Measurements from ENCODE around the gene ERMP1.
A peak's percentile ranks its signal among the peaks of the same experiment; 100 is the strongest.

Gene ERMP1

GRCh38 chr9:5854063-5854790 lies 21.3 kb upstream of the ERMP1 start:
- DNase-seq: no peak

- DNase-seq: no peak
Measured at GRCh38 chr9:5853617-5854016, 20.7 kb upstream of the ERMP1 start.

GRCh38 chr9:5852987-5853386 lies 20.1 kb upstream of the ERMP1 start:
- DNase-seq: no peak

DNA sequence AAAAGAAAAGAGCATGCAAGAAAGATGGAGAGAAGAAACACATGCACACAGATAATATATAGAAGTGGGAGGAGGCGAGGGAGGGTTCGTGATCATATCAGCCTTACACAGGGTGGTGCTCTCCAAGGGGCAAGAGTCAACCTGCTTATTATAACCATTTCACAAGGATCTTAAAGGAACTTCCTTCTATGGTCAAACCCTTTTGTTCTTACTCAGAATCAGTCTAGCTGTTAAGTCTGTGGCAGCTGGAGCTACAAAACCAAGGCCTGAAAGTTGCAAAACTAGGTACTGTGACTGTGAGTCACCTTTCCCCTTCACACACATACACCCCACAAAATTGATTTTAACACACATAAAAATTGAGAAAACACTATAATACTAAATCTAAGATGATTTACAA lies 18.5 kb upstream of the ERMP1 start:
- DNase-seq: no peak

DNA sequence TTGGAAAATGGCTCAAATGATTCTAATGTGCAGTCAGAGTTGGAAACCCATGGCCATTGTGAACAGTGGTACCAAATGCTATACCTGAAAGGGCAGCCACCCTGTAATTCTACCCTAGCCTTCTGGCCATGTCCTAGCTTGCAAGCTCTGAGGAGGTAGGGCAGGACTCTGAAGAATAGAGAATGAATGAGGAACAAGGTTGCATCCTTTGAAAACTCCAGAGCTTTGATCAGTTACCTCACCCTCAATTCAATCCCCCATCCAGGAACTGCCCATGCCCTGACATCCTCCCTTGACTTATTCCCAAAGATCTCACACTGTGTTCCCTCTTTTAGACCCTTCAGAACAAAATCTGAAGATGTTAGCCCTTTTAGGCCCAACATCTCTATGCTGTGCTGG lies 17.8 kb upstream of the ERMP1 start:
- no peak for DNase-seq

DNA sequence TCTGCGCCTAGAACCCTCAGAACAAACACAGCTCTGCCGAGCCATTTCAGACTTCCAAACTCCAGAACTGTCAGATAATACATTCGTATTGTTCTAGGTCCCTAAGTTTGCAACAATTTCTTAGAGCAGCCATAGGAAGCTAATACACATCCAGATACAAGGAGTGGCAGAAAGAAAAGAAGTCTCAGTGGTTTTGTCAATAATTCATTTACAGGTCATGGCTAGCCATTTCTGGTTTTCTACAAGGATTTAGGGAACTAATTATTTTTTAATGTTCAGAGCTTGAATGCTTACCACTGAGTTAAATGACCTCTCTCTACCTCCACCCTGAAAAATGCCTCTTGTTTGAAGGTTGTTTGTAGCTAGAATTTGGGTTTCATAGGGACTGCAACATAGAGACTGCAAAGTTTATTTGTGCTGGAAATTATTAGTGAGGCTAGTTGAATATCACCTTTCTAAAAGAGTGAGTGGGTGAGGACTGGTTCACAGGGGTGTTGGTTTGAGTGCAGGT lies 15.5 kb upstream of the ERMP1 start:
- no peak for DNase-seq

DNA sequence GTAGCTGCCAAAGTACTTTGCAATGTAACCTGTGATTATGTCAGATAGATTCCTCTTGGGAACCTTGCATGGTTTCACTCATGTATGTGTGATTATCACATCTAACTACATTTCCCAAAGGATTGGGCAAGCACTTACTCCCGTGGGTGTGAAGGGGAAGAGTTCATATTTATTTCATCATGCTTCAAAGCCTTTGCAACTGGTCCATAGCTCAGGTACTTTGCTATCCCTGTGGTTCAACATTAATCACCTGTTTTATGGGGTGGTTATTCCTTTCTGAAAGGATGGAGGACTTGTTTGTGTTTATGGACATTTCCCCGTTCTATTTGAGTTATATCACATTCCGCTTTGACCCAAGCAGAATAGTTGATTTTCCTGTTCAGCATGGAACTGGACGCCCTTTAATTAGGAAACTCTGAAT lies 13.6 kb upstream of the ERMP1 start:
- DNase-seq: peak; percentile 7

- DNase-seq: no peak
Measured at GRCh38 chr9:5846096-5846495, 13.2 kb upstream of the ERMP1 start.

GRCh38 chr9:5845157-5845531 lies 12.2 kb upstream of the ERMP1 start:
- no peak for DNase-seq

- DNase-seq: no peak
Measured at GRCh38 chr9:5843794-5844471, 11.0 kb upstream of the ERMP1 start.

DNA sequence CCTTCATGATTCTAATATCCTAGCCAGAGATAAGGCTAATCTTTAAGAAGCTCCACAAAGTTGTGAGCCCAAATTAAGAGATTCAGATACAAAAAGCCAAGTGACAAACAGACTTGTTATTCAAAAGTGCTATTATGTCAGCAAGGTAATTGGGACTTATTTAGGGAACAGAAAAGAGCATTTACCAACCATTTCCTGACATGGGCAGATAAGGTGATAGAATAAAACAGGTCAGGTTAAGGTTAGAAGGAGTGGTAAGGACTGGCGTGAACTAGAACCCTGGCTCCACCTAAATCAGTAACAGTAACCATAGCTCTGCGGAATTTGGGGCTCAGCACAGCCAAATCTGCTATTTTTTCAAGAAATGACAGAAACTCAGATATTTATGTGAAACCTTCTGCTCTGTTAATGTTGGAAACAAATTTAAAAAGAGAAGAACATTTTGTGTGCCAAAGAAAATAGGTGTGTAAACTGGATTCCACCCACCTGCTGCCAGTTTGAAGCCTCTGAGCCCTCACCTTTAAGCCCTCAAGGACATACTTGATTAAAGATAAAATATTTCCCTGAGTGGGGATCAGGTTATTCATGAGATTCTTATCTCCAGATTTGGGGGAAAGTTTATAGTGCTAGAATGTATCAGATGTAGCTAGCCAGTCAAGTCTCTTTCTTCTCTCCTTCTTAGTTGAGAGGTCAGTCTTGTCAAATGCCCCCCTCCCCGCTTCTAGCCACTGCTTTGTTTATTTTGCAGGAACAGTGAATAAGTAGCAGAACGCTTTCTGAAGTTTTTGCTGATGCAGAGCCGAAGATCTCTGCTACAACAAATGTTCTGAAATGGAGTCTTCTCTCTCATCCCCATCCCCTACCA lies 10.2 kb upstream of the ERMP1 start:
- no peak for DNase-seq

GRCh38 chr9:5841771-5842573 lies 9.1 kb upstream of the ERMP1 start:
- DNase-seq: no peak

GRCh38 chr9:5840788-5841187 lies 7.9 kb upstream of the ERMP1 start:
- DNase-seq: no peak

DNA sequence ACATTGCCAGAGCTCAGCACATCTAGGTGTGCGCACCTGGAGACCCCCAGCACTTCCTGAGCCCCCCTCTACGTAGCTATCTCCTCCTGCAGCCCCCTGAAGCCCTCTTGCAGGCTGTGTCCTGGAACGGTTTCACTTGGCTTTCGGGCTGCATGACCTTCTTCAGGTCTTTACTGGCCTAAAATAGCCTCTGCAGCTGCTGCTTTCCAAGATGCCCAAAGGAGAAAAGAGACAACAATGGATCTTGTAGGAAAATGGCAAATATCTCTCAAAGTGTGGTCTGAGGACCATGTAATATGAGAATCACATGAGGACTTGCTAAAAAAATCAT lies 6.6 kb upstream of the ERMP1 start:
- no peak for DNase-seq

GRCh38 chr9:5838884-5839571 lies 6.1 kb upstream of the ERMP1 start:
- DNase-seq: peak; percentile 36

DNA sequence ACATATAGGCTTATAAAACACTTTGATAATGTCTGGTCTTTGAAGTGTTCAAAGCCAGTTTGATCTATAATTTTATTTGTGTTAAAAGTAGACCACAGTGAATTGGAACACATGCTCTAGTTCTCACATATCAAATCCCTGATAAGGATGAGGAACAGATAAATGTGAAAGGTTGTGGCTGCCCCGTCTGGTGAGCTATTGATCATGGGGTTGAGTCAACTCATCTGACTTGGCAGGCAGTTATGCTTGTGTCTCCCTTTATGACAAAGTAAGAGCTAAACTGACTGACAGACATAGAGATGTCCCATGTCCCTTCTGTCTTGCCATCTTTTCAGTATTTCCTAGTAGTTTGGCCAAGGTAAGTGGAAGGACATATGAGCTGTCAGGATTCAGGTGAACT lies 2.9 kb upstream of the ERMP1 start:
- DNase-seq: no peak

- DNase-seq: no peak
Measured at GRCh38 chr9:5834214-5834613, 1.3 kb upstream of the ERMP1 start.

GRCh38 chr9:5832071-5832537 lies 813 bp downstream of the ERMP1 start:
- peak; percentile 3 for DNase-seq

- DNase-seq: no peak
Measured at GRCh38 chr9:5825895-5826622, 6.9 kb downstream of the ERMP1 start.

DNA sequence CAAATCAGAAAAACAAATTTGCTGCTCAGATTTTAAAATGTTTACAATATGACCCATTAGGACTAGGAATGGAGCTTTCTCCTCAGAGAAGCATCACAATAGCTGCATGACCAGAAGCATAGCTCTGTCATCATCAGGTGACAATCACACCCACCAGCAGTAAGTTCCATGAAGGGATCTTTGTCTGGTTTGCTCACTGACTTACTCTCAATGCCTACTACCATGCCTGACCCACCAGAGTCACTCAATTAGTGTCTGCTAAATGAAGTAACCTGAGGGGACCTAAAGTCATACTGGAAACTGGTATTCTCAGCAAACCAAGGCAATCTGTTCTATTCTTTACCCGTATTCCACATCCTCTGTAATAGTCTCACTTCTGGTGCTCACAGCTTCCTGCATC lies 7.7 kb downstream of the ERMP1 start:
- DNase-seq: no peak

DNA sequence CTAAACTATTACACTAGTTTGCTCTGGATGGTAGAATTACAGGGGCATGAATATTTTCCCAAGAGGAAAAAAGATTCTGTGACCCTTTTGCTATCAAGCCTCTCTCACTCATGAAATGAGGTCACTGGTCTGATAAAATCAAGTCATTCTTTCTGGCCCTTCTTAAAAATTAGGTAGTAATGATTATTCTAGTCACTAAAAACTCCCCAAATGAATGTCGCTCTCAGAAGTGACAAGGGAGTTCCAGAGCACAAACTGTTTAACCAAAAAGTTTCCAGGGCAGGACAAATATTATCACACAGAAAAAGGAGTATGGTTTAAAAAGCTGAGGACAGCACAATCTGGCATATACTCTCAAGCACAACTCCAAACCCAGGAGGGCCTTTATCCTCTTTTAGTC lies 12.5 kb downstream of the ERMP1 start:
- DNase-seq: no peak
